Mesendoderm (in vitro differentiated cells): Measurements from ENCODE around the gene RASGRP3.
"Not testable (repeated sequence)": the region's sequence is repeated elsewhere in the genome, so short reads cannot be mapped to it uniquely, and the experiment has no call there.

Source experiments
- DNase-seq: peaks from one replicate; pipeline ENCODE4 v3.0.0; 2013
- H2AK5ac ChIP-seq: 2 replicates; pipeline ENCODE4 v1.6.1; 2013; ENCODE audit warnings: low read length, inconsistent platforms
- H2BK120ac ChIP-seq: 2 replicates; pipeline ENCODE4 v1.6.1; 2013; ENCODE audit warnings: low read depth, mild to moderate bottlenecking, low read length, moderate library complexity, mixed read lengths
- H2BK15ac ChIP-seq: replicated peaks from 2 replicates; pipeline ENCODE4 v1.6.1; 2013; ENCODE audit warnings: low read depth, mild to moderate bottlenecking, moderate library complexity
- H2BK5ac ChIP-seq: 2 replicates; pipeline ENCODE4 v1.6.1; 2013; ENCODE audit warnings: low read length, inconsistent platforms
- H3K18ac ChIP-seq: 2 replicates; pipeline ENCODE4 v1.6.1; 2013; ENCODE audit warnings: mild to moderate bottlenecking, low read length, mixed read lengths
- H3K23ac ChIP-seq: one replicate; pipeline ENCODE4 v1.6.1; 2013; ENCODE audit warnings: low read length
- H3K27ac ChIP-seq: 2 replicates; pipeline ENCODE4 v1.5.1; 2013; ENCODE audit warnings: low read depth, mild to moderate bottlenecking, inconsistent platforms, low read length, moderate library complexity
- H3K27me3 ChIP-seq: 2 replicates; pipeline ENCODE4 v1.6.1; 2013; ENCODE audit warnings: low read length, control low read depth, mild to moderate bottlenecking, inconsistent platforms; ENCODE audit not compliant: insufficient read depth, poor library complexity
- H3K36me3 ChIP-seq: 2 replicates; pipeline ENCODE4 v1.6.1; 2013; ENCODE audit warnings: low read length, inconsistent platforms; ENCODE audit not compliant: control insufficient read depth, insufficient read depth
- H3K4ac ChIP-seq: one replicate; pipeline ENCODE4 v1.6.1; 2013; ENCODE audit warnings: low read depth, mild to moderate bottlenecking, low read length, moderate library complexity
- H3K4me1 ChIP-seq: 2 replicates; pipeline ENCODE4 v1.6.1; 2013; ENCODE audit warnings: low read depth, low read length, inconsistent platforms; ENCODE audit not compliant: control insufficient read depth
- H3K4me2 ChIP-seq: 2 replicates; pipeline ENCODE4 v1.6.1; 2013; ENCODE audit warnings: low read length
- H3K4me3 ChIP-seq: 2 replicates; pipeline ENCODE4 v1.5.1; 2013; ENCODE audit warnings: mild to moderate bottlenecking, low read length
- H3K56ac ChIP-seq: one replicate; pipeline ENCODE4 v1.6.1; 2013; ENCODE audit warnings: low read length
- H3K79me1 ChIP-seq: 2 replicates; pipeline ENCODE4 v1.6.1; 2013; ENCODE audit warnings: low read length, inconsistent platforms
- H3K79me2 ChIP-seq: 2 replicates; pipeline ENCODE4 v1.6.1; 2013; ENCODE audit warnings: mild to moderate bottlenecking, low read length; ENCODE audit not compliant: control insufficient read depth, insufficient read depth
- H3K9ac ChIP-seq: 2 replicates; pipeline ENCODE4 v1.6.1; 2013; ENCODE audit warnings: low read length, inconsistent platforms
- H4K5ac ChIP-seq: one replicate; pipeline ENCODE4 v1.6.1; 2013; ENCODE audit warnings: low read length
- H4K8ac ChIP-seq: one replicate; pipeline ENCODE4 v1.6.1; 2013; ENCODE audit warnings: low read depth, mild to moderate bottlenecking, control low read depth, low read length, moderate library complexity
- WGBS: extraction: QIAGEN DNeasy Blood & Tissue Kit; methylation state at CpG from one replicate; pipeline ENCODE4 v1.1.7; 2013; ENCODE audit warnings: low lambda C conversion rate, missing lambda C conversion rate; ENCODE audit not compliant: insufficient coverage; ENCODE audit errors: extremely low coverage; 5-methylcytosine and 5-hydroxymethylcytosine counted together

Gene RASGRP3

GRCh38 chr2:33441235-33441810 lies 35.1 kb upstream of the RASGRP3 start:
- H4K8ac ChIP-seq = no peak overlapping the region
- H3K18ac ChIP-seq = no peak overlapping the region
- no peaks in the 10 kb centered on the region for H3K27me3 ChIP-seq
- H3K4me2 ChIP-seq = no peak overlapping the region
- no peaks in the 10 kb centered on the region for H3K79me2 ChIP-seq
- no peak overlapping the region for H2BK15ac ChIP-seq
- no peak overlapping the region for H3K23ac ChIP-seq
- H3K79me1 ChIP-seq = no peaks in the 10 kb centered on the region
- WGBS = 100% methylated on average over 1 of the region's 3 CpGs
- H2BK120ac ChIP-seq = no peak overlapping the region
- no peak overlapping the region for H3K4ac ChIP-seq
- peak; percentile 71 for DNase-seq
- no peak overlapping the region for H3K56ac ChIP-seq
- H3K4me3 ChIP-seq = no peak overlapping the region
- H3K27ac ChIP-seq = no peak overlapping the region
- H3K36me3 ChIP-seq = no peaks in the 10 kb centered on the region
- H2AK5ac ChIP-seq = no peak overlapping the region
- H3K9ac ChIP-seq = no peak overlapping the region
- H3K4me1 ChIP-seq = no peaks in the 10 kb centered on the region
- no peak overlapping the region for H2BK5ac ChIP-seq
- no peak overlapping the region for H4K5ac ChIP-seq

- H3K23ac ChIP-seq, H3K4me2 ChIP-seq, H3K4me1 ChIP-seq, H3K4ac ChIP-seq, H3K79me1 ChIP-seq, H2AK5ac ChIP-seq, H2BK15ac ChIP-seq, H3K18ac ChIP-seq, H3K4me3 ChIP-seq, H3K36me3 ChIP-seq, H3K56ac ChIP-seq, H2BK5ac ChIP-seq, H2BK120ac ChIP-seq, H4K5ac ChIP-seq, H3K9ac ChIP-seq, H4K8ac ChIP-seq, DNase-seq, H3K79me2 ChIP-seq, H3K27ac ChIP-seq, H3K27me3 ChIP-seq: not testable (repeated sequence)
- WGBS = no CpG with 5 or more reads among the region's 9 CpGs
Observed at GRCh38 chr2:33442052-33442451, 34.4 kb upstream of the RASGRP3 start.

GRCh38 chr2:33442528-33443079 lies 33.8 kb upstream of the RASGRP3 start:
- Histone ChIP-seq H3K27me3 (no peaks in the 10 kb centered on the region), H3K4ac (no peak overlapping the region), H3K79me1 (no peaks in the 10 kb centered on the region), H2BK5ac (no peak overlapping the region), H3K4me2 (no peak overlapping the region), H3K27ac (no peak overlapping the region), H3K18ac (no peak overlapping the region), H2BK15ac (no peak overlapping the region), H3K9ac (no peak overlapping the region), H3K36me3 (no peaks in the 10 kb centered on the region), H3K23ac (no peak overlapping the region), H3K4me3 (no peak overlapping the region), H3K4me1 (no peaks in the 10 kb centered on the region), H2AK5ac (no peak overlapping the region), H3K56ac (no peak overlapping the region), H3K79me2 (no peaks in the 10 kb centered on the region), H4K5ac (no peak overlapping the region), H2BK120ac (no peak overlapping the region), H4K8ac (no peak overlapping the region)
- WGBS = no CpG with 5 or more reads among the region's 6 CpGs
- DNase-seq = no peak

- no peak overlapping the region for H2BK15ac ChIP-seq
- no peaks in the 10 kb centered on the region for H3K36me3 ChIP-seq
- H3K18ac ChIP-seq = no peak overlapping the region
- H3K27ac ChIP-seq = no peak overlapping the region
- DNase-seq = no peak
- H4K8ac ChIP-seq = no peak overlapping the region
- no peaks in the 10 kb centered on the region for H3K27me3 ChIP-seq
- H3K79me1 ChIP-seq = no peaks in the 10 kb centered on the region
- H3K56ac ChIP-seq = no peak overlapping the region
- no peak overlapping the region for H4K5ac ChIP-seq
- WGBS = no CpG with 5 or more reads among the region's 3 CpGs
- H3K4ac ChIP-seq = no peak overlapping the region
- H3K9ac ChIP-seq = no peak overlapping the region
- no peaks in the 10 kb centered on the region for H3K4me1 ChIP-seq
- H2AK5ac ChIP-seq = no peak overlapping the region
- H3K79me2 ChIP-seq = no peaks in the 10 kb centered on the region
- no peak overlapping the region for H3K4me2 ChIP-seq
- H3K4me3 ChIP-seq = no peak overlapping the region
- no peak overlapping the region for H2BK5ac ChIP-seq
- no peak overlapping the region for H2BK120ac ChIP-seq
- no peak overlapping the region for H3K23ac ChIP-seq
Observed at GRCh38 chr2:33443274-33443829, 33.1 kb upstream of the RASGRP3 start.

GRCh38 chr2:33444967-33445366 lies 31.5 kb upstream of the RASGRP3 start:
- H3K9ac ChIP-seq = no peak overlapping the region
- H3K4me2 ChIP-seq = no peak overlapping the region
- no peaks in the 10 kb centered on the region for H3K4me1 ChIP-seq
- H3K79me1 ChIP-seq = no peaks in the 10 kb centered on the region
- no peak overlapping the region for H2BK15ac ChIP-seq
- no peak overlapping the region for H2AK5ac ChIP-seq
- H3K23ac ChIP-seq = no peak overlapping the region
- no peak overlapping the region for H3K56ac ChIP-seq
- H3K79me2 ChIP-seq = no peaks in the 10 kb centered on the region
- H3K27ac ChIP-seq = no peak overlapping the region
- H2BK5ac ChIP-seq = no peak overlapping the region
- H4K8ac ChIP-seq = no peak overlapping the region
- no peak overlapping the region for H3K4ac ChIP-seq
- H3K18ac ChIP-seq = no peak overlapping the region
- H3K36me3 ChIP-seq = no peaks in the 10 kb centered on the region
- no peak overlapping the region for H3K4me3 ChIP-seq
- no peak overlapping the region for H4K5ac ChIP-seq
- no CpG with 5 or more reads among the region's 2 CpGs for WGBS
- no peak for DNase-seq
- H2BK120ac ChIP-seq = no peak overlapping the region
- no peaks in the 10 kb centered on the region for H3K27me3 ChIP-seq
